Natural killer cell treated with Interleukin-12 subunit alpha and Interleukin-12 subunit beta and Interleukin-15 and Interleukin-18, amount 100 ng/mL, for 72 hours (primary cell): ENCODE measurements around the gene ALPL. TPM values are rescaled to one million over a fixed set of nuclear protein-coding genes. Genes with fewer than 3 reads are reported as not detected.
A peak's percentile ranks its signal among the peaks of the same experiment; 100 is the strongest.

Experiments used
- ATAC-seq, 2 donors: fragments of 150-1000 bp; cut with Tn5 transposase in 1 of 2; sonication (Bioruptor Pico), chemical (Tn5 transposase) in 1 of 2; 2 replicates each; pipeline ENCODE4 v1.10.0; 2021
- DNase-seq: peaks from one replicate; pipeline ENCODE4 v3.0.0; 2022; ENCODE audit warnings: low spot score
- H3K27ac Mint-ChIP-seq, 2 donors: 1 replicate in 1 of 2; 2 replicates in 1 of 2; pipeline ENCODE4 v1.8.0; 2022; ENCODE audit warnings: mixed read lengths in 2 of 2, mild to moderate bottlenecking in 1 of 2, moderate library complexity in 1 of 2
- H3K27me3 Mint-ChIP-seq, 2 donors: 1 replicate in 1 of 2; 2 replicates in 1 of 2; pipeline ENCODE4 v1.8.0; 2022; ENCODE audit warnings: mixed read lengths in 2 of 2
- H3K36me3 Mint-ChIP-seq: one replicate; pipeline ENCODE4 v1.8.0; 2022; ENCODE audit warnings: mixed read lengths
- H3K4me1 Mint-ChIP-seq, 2 donors: 1 replicate in 1 of 2; 2 replicates in 1 of 2; pipeline ENCODE4 v1.8.0; 2022; ENCODE audit warnings: low read depth in 2 of 2, mixed read lengths in 2 of 2, mild to moderate bottlenecking in 1 of 2
- H3K4me3 Mint-ChIP-seq: one replicate; pipeline ENCODE4 v1.8.0; 2022; ENCODE audit warnings: mixed read lengths
- H3K9me3 Mint-ChIP-seq: 2 replicates; pipeline ENCODE4 v1.8.0; 2022; ENCODE audit warnings: mixed read lengths
- total RNA-seq, 2 donors: library from RNA; stranded (reverse); gene quantifications; one replicate each; pipeline ENCODE4 v1.2.3, GENCODE V29; 2022

The ALPL gene
- total RNA-seq, 2 donors from 2014 or later, result not detected

GRCh38 chr1:21495225-21495820 is 13.9 kb upstream of the ALPL start:
- ATAC-seq, result no peak
- H3K4me1 Mint-ChIP-seq, result no peaks in the 10 kb centered on the region
- no peak overlapping the region for H3K4me3 Mint-ChIP-seq
- no peak overlapping the region for H3K27ac Mint-ChIP-seq
- H3K27me3 Mint-ChIP-seq, result peaks cover 0 to 14% of the 10 kb centered on the region in 2 donors
- no peaks in the 10 kb centered on the region for H3K36me3 Mint-ChIP-seq
- no peaks in the 10 kb centered on the region for H3K9me3 Mint-ChIP-seq
- DNase-seq, result no peak

- no peak for DNase-seq
- Mint-ChIP-seq H3K4me1 (no peaks in the 10 kb centered on the region), H3K4me3 (no peak overlapping the region), H3K36me3 (no peaks in the 10 kb centered on the region), H3K9me3 (no peaks in the 10 kb centered on the region), H3K27me3 (peaks cover 0 to 12% of the 10 kb centered on the region in 2 donors), H3K27ac (no peak overlapping the region)
- ATAC-seq, result no peak
Measured at GRCh38 chr1:21496063-21496462, 13.2 kb upstream of the ALPL start.

DNA sequence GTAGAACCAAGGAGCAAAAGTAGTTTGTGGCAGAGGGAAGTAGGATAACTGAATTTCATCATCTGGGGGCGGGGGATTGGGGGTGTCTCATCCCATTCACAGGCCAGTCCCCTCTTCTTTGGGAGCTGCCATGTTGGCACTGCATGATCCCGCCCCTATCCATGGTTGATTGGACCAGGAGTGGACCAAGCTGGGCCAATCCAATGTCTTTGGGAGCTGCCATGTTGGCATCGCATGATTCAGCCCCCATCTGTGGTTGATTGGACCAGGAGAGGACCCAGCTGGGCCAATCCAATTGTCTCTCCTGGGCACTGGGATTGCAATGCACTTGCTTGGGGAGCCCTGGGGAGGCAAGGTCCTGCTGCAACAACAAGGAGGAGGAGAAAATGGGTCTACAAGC is 12.3 kb upstream of the ALPL start:
- H3K27me3 Mint-ChIP-seq, result peaks cover 0 to 14% of the 10 kb centered on the region in 2 donors
- ATAC-seq, result no peak
- no peaks in the 10 kb centered on the region for H3K4me1 Mint-ChIP-seq
- no peak overlapping the region for H3K27ac Mint-ChIP-seq
- H3K4me3 Mint-ChIP-seq, result no peak overlapping the region
- no peaks in the 10 kb centered on the region for H3K9me3 Mint-ChIP-seq
- no peaks in the 10 kb centered on the region for H3K36me3 Mint-ChIP-seq
- DNase-seq, result no peak

- no peak overlapping the region for H3K4me3 Mint-ChIP-seq
- H3K27me3 Mint-ChIP-seq, result peaks cover 0 to 12% of the 10 kb centered on the region in 2 donors
- ATAC-seq (no peak), DNase-seq (no peak)
- no peaks in the 10 kb centered on the region for H3K9me3 Mint-ChIP-seq
- H3K36me3 Mint-ChIP-seq, result no peaks in the 10 kb centered on the region
- no peaks in the 10 kb centered on the region for H3K4me1 Mint-ChIP-seq
- no peak overlapping the region for H3K27ac Mint-ChIP-seq
Measured at GRCh38 chr1:21497466-21498061, 11.7 kb upstream of the ALPL start.

GRCh38 chr1:21499283-21499950 is 9.8 kb upstream of the ALPL start:
- Mint-ChIP-seq H3K36me3 (no peaks in the 10 kb centered on the region), H3K4me1 (no peaks in the 10 kb centered on the region), H3K4me3 (no peak overlapping the region), H3K27me3 (peaks cover 5 to 12% of the 10 kb centered on the region in 2 donors), H3K27ac (no peak overlapping the region), H3K9me3 (no peaks in the 10 kb centered on the region)
- ATAC-seq (no peak), DNase-seq (no peak)

GRCh38 chr1:21503706-21504377 is 5.4 kb upstream of the ALPL start:
- Mint-ChIP-seq H3K4me1 (peaks cover 3 to 4% of the 10 kb centered on the region in 2 donors), H3K4me3 (no peak overlapping the region), H3K27me3 (peaks cover 27 to 31% of the 10 kb centered on the region in 2 donors), H3K9me3 (no peaks in the 10 kb centered on the region), H3K36me3 (no peaks in the 10 kb centered on the region), H3K27ac (no peak overlapping the region)
- ATAC-seq, result peak in 1 of 2 donors; percentile 34
- DNase-seq, result no peak

DNA sequence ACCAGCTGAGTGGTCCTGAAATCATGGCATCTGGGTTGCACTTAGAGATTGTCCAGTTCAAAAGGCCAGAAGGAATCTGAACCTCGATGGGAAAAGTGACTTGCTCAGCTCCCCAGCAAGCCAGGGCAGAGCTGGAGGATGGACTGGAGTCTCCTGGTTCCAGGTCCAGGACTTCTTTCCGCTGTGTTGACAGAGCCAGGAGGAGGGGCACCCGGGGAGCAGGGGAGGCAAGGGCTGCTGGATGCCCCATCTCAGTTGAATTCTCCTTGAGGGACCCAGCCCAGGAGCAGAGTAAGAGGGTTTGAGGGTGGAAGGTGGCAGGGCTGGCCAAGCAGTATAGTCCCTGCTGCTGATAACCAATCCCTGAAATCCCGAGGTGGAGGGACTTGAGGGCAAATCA is 2.4 kb upstream of the ALPL start:
- Mint-ChIP-seq H3K4me1 (peaks cover 5 to 7% of the 10 kb centered on the region in 2 donors), H3K27ac (no peak overlapping the region)

GRCh38 chr1:21507511-21508270 is 1.5 kb upstream of the ALPL start:
- H3K4me3 Mint-ChIP-seq, result no peak overlapping the region
- peaks cover 42 to 48% of the 10 kb centered on the region in 2 donors for H3K27me3 Mint-ChIP-seq
- no peak overlapping the region for H3K27ac Mint-ChIP-seq

More for the DNA sequence above, 2.4 kb upstream of the ALPL start:
- Mint-ChIP-seq H3K36me3 (no peaks in the 10 kb centered on the region), H3K9me3 (no peaks in the 10 kb centered on the region), H3K4me3 (no peak overlapping the region), H3K27me3 (peaks cover 42 to 48% of the 10 kb centered on the region in 2 donors)
- no peak for ATAC-seq
- no peak for DNase-seq

GRCh38 chr1:21508580-21509350 is 458 bp upstream of the ALPL start:
- Mint-ChIP-seq H3K4me1 (peaks cover 5 to 7% of the 10 kb centered on the region in 2 donors), H3K36me3 (no peaks in the 10 kb centered on the region), H3K4me3 (peak overlapping the region; percentile 78), H3K27me3 (peaks cover 42 to 45% of the 10 kb centered on the region in 2 donors), H3K27ac (no peak overlapping the region), H3K9me3 (no peaks in the 10 kb centered on the region)
- peak; percentile 70 for DNase-seq
- ATAC-seq, result peak; percentile 79 to 83

More at GRCh38 chr1:21507511-21508270, 1.5 kb upstream of the ALPL start:
- no peaks in the 10 kb centered on the region for H3K9me3 Mint-ChIP-seq
- ATAC-seq (no peak), DNase-seq (no peak)
- H3K36me3 Mint-ChIP-seq, result no peaks in the 10 kb centered on the region
- H3K4me1 Mint-ChIP-seq, result peaks cover 5 to 7% of the 10 kb centered on the region in 2 donors

GRCh38 chr1:21510113-21510493 is 880 bp downstream of the ALPL start:
- DNase-seq, result no peak
- Mint-ChIP-seq H3K27ac (no peak overlapping the region), H3K9me3 (no peaks in the 10 kb centered on the region), H3K4me3 (no peak overlapping the region), H3K27me3 (peaks cover 40 to 43% of the 10 kb centered on the region in 2 donors), H3K36me3 (no peaks in the 10 kb centered on the region), H3K4me1 (peaks cover 5 to 7% of the 10 kb centered on the region in 2 donors)
- ATAC-seq, result no peak

DNA sequence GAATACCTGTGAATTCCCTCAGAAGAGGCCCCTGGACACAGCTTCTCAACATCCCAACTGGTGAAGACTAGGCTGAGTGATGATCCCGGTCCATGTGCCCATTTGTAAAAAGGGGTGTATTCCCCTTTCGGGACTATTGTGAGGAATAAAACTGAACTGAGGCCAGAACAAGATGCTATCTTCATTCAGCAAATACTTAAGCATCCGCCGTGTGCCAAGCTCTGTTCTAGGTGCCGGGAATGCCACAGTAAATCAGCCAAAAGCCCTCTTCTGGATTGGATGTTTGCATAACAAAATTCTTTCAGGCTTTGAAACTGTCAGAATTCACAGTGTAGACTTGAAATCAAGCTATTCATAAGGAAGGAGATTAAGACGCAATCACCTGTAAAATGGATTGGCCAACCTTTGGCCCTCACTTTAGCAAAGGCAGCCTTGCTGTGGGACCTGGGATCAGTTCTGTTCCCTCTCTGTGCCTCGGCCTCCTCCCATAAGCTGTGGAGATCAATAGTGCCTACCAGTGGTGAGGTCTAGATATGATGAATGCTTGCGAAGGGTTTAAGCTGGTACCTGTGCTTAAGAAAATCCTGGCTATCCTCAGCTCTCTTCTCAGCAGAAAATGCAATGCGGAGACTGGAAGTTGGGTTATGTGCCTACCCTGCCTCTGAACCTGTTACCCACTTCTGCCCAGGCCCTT is 1.8 kb downstream of the ALPL start:
- DNase-seq (no peak), ATAC-seq (no peak)
- Mint-ChIP-seq H3K4me3 (no peak overlapping the region), H3K36me3 (no peaks in the 10 kb centered on the region), H3K27ac (no peak overlapping the region), H3K9me3 (no peaks in the 10 kb centered on the region), H3K27me3 (peaks cover 36 to 45% of the 10 kb centered on the region in 2 donors), H3K4me1 (peaks cover 5 to 7% of the 10 kb centered on the region in 2 donors)
